ENCODE data around the gene FIP1L1. TPM values are rescaled to one million over a fixed set of nuclear protein-coding genes. Genes with fewer than 3 reads are reported as not detected.

FIP1L1 gene
- total RNA-seq, result 78.9 and 98.3 TPM in 2 replicates

GRCh38 chr4:53377319-53378170, at the start of gene FIP1L1:
FIP1L1 (plus strand) TSS chr4:53377641; CDS start chr4:53377839, 198 bp downstream.

GRCh38 chr4:53365486-53366300, 11.7 kb upstream of the FIP1L1 start, which contains the start of gene SCFD2:
SCFD2 (minus strand) TSS chr4:53366061.

Other genes with a start within 250 kb of the FIP1L1 start
- 35.9 and 44.1 TPM in 2 replicates for gene SCFD2, start 11.6 kb upstream of the FIP1L1 start, total RNA-seq
- gene LNX1, start 213.8 kb downstream of the FIP1L1 start, total RNA-seq, result 10.1 and 11.1 TPM in 2 replicates

All from hair follicle dermal papilla cell (primary cell).